GM18907 (cell line): ENCODE results near the gene SPTLC3.

Source experiments
- ATAC-seq: cut with Tn5 transposase; IDR thresholded peaks from one replicate; pipeline ENCODE4 v1.9.1; 2021; ENCODE audit warnings: mild to moderate bottlenecking, moderate library complexity; ENCODE audit not compliant: unreplicated experiment

Gene SPTLC3

GRCh38 chr20:13089950-13090469, 81.2 kb downstream of the SPTLC3 start:
- no peak for ATAC-seq

- no peak for ATAC-seq
Measured at GRCh38 chr20:13092111-13092510, 83.3 kb downstream of the SPTLC3 start.

DNA sequence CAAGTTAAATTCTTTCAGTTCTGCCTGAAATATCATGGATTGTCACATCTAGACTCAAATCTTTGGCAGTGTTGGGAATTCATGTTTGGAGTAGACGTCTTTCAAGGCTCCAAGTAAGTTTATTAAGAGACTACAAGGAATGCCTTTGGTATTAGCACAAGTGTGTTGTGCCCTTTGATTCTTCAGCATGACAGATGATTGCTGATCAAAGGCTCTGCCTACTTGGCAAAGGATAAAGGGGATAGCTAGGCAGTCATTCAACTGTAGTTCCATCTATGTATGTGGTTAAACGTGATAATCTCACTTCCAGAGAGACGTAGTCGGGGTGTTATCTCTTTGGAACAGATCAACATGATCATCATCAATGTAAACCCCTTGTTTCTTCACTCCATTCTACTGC, 86.2 kb downstream of the SPTLC3 start:
- ATAC-seq, result no peak

- ATAC-seq, result no peak
Measured at GRCh38 chr20:13098720-13099355, 90.1 kb downstream of the SPTLC3 start.

GRCh38 chr20:13099676-13100075, 90.9 kb downstream of the SPTLC3 start:
- no peak for ATAC-seq

DNA sequence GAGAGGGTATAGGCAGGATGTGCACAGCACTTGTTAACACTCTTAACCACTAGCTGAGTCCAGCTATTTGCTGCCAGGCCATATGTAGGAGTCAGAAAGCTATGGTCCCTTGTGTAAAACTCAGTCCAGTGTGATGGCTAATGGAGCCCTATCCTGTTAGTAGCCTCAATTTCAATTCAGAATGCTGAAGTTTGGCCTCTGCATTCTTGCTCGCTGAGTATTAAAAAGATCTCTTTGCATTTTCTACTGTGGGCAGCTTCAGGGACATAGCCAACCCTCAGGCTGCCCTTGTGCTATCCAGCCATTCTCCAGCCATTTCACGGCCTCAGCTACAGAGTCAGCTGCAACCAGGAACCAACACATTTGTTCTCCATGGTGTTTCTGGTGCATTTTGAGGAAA, 92.5 kb downstream of the SPTLC3 start:
- ATAC-seq, result no peak

DNA sequence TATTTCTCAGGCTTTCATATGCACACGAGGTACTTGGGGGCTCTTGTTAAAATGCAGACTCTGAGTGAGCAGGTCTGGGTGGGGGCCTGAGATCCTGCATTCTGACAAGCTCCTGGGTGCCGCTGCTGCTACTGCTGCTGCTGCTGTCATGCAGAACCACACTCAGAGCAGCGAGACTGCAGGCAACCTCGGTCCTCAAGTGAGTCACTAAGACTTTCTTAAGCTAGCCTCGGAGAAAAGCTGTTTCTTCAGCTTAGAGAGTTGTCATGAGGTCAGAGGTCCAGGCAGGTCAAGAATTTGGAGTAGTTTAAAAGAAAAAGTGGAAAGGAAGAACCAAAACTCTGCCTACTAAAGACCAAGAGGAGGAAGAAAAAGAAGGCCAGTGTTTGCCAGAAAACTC, 92.9 kb downstream of the SPTLC3 start:
- no peak for ATAC-seq

- ATAC-seq, result no peak
Measured at GRCh38 chr20:13102237-13102636, 93.5 kb downstream of the SPTLC3 start.

- ATAC-seq, result no peak
Measured at GRCh38 chr20:13102694-13103093, 93.9 kb downstream of the SPTLC3 start.

GRCh38 chr20:13105039-13105438, 96.3 kb downstream of the SPTLC3 start:
- ATAC-seq, result no peak

DNA sequence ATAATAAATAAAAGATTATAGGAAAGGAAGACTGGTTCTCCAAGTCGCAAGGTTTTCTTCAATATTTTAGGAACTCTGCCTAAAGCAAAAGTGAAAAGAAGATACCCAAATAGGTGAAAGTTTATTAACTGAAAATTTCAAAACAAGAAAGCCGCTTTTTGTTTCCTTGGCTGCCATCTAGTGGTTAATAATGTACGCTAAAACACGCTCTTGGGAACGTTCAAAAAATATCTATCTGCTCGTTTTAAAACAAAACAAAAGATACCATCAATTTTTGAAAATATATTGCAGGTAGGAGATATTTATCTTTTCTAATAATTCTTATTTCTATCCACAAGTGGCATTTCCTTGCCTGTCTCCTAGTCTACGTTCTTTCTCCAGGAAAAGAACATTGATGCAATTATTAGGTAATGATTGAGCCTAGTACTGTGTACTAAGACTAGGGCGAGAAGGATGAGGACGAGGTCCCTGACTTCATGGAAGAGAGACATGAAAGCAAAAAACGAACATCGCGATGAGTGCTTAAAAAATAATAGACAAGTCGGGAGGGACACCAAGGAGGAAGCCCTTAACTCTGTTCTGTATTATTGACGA, 97.2 kb downstream of the SPTLC3 start:
- no peak for ATAC-seq

DNA sequence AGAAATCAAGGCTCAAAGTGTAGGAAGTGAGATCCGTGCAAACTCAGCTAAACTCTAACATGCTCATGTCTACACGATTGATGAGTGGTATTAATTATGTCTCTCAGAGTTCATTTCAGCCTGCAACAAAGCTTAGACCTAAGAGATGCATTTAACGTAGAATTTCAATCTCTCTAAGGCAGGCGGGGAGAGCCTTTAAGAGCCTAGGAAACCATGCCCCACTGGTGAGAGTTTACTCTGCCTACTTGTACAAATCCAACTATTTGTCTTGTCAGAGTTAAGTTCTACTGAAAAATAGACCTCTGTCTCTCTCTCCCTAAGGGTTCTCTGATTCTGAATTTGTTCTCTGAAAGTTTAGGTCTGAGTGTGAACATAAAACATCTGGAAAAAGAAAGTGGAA, 100.9 kb downstream of the SPTLC3 start:
- no peak for ATAC-seq

DNA sequence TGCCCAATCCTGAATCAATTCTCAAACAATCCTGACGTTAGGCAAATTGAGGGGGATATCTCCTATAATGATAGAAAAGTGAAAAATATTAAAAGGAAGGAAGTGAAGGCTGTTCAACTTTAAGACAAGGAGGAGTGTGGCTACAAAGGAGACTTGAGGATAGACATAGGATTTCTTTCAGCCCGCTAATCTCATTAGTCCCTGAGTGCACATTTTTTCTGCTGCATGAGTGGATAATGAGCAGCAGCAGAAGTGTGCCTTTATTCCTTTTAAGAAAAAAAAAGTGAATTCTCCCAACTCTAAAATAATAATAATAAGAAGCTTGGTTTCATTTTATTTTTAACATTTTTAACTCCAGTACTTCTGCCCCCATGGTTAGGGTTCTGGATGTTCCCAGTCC, 102.0 kb downstream of the SPTLC3 start:
- no peak for ATAC-seq

DNA sequence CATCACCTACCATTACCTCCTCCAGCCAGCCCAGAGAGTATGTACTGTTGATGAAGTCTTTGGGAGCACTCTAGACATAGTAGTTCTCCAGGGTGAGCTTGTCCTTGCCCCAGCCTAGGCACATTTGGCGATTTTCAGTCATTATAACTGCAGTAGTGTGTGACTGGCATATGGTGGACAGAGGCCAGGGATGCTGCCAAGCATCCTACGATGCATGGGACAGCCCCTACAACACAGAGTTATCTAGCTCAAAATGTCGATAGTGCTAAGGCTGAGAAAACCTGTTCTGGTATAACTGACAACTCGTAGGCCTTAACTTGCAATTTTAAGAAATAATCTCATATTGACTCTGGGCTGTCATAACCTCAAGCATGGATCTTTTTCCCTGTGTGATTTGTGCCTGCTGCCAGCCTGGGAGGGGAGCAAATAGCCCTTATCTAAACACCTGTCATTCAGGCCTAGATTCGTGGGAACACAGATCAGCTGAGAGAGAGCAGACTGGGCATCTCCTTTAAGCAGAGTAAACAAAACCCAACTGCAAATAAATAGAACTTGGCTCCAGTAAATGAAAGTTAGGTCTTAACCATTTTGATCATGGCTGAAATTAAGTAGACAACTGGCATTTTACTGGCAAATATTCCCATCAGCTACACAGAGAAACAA, 102.6 kb downstream of the SPTLC3 start:
- no peak for ATAC-seq

DNA sequence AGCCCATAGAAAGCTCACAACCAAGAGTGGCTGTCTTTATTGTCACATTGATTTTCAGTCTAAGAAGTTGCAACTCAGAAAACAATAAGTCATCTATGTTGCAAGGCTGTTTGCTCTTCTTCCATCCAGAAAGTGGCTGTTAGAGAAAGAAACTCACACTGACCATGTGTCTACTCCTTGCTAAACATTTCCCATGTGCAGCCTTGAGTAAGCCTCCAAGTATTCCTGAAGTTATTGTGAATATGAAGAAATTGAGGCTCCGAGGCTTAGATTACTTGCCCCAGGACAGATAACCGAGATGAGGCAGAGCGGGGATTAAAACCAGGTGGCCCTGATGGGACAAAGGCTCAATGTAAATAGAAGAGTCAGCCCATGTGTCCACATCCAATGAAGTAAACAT, 105.0 kb downstream of the SPTLC3 start:
- ATAC-seq, result no peak

DNA sequence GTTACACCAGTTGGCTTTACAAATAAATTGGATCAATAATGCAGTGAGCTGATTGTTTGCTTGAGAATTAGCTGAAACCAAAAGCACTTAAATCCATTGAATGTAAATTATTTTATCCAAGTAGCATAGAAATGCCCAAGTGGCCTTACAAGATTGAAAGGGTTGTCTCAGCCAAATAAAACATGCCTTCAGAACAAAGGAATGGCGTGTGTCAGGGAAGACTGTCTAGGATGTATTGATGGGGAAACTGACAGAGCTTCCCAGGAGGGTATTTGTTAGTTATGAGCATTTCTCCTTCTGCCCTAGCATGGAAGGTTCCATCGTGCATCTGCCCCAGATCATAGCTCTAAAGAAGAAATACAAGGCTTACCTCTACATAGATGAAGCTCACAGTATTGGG, 108.4 kb downstream of the SPTLC3 start:
- no peak for ATAC-seq

GRCh38 chr20:13118676-13119075, 109.9 kb downstream of the SPTLC3 start:
- ATAC-seq, result no peak

DNA sequence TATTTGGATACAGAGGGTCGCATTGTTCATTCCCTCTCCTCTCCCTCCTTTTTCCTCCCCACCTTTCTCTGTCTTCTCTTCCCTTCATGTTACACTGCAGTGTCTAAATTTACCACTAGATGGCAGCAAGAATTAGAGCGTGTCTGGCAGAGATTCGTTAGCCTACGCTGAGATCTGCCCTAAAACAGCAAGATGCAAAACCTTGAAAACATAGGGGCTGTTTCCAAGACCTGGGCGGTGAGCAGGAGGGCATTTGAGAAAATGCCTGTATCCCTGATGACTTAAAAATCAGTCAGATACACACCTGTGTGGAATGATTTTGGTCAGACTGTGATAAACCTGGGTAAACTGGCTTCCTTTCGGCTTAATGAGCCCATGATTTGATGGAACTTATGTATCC, 110.8 kb downstream of the SPTLC3 start:
- peak; percentile 67 for ATAC-seq

DNA sequence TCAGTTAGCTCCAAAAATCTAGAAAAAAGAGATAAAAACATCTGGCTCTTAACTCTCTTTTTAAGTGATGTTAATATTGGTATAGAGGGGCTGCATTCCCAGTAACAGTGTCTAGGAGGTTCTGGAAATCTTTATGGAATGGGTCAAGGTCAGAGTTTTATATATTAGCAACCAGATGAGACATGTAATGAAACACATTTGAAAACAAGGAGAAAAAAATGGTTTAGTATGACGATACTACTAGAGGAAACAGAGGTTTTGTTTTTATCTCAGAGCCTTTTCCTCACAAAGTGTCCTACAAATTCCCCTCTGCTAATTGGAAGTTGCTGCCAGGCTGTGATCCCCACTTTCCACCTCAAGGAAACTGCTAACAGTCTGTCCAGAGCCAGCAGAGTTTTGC, 111.7 kb downstream of the SPTLC3 start:
- no peak for ATAC-seq

- peak; percentile 90 for ATAC-seq
Measured at GRCh38 chr20:13121840-13122515, 113.2 kb downstream of the SPTLC3 start.

- no peak for ATAC-seq
Measured at GRCh38 chr20:13125486-13125885, 116.7 kb downstream of the SPTLC3 start.

- no peak for ATAC-seq
Measured at GRCh38 chr20:13128173-13128572, 119.4 kb downstream of the SPTLC3 start.
